Limb (tissue), 2 donors: Measurements from ENCODE around the gene CORO1A.
"Not testable (repeated sequence)": the region's sequence is repeated elsewhere in the genome, so short reads cannot be mapped to it uniquely, and the experiment has no call there.

Experiments
- DNase-seq, 2 donors: peaks; one replicate each; pipeline ENCODE4 v3.0.0-alpha.2; 2016; ENCODE audit errors: extremely low spot score in 2 of 2

CORO1A gene

DNA sequence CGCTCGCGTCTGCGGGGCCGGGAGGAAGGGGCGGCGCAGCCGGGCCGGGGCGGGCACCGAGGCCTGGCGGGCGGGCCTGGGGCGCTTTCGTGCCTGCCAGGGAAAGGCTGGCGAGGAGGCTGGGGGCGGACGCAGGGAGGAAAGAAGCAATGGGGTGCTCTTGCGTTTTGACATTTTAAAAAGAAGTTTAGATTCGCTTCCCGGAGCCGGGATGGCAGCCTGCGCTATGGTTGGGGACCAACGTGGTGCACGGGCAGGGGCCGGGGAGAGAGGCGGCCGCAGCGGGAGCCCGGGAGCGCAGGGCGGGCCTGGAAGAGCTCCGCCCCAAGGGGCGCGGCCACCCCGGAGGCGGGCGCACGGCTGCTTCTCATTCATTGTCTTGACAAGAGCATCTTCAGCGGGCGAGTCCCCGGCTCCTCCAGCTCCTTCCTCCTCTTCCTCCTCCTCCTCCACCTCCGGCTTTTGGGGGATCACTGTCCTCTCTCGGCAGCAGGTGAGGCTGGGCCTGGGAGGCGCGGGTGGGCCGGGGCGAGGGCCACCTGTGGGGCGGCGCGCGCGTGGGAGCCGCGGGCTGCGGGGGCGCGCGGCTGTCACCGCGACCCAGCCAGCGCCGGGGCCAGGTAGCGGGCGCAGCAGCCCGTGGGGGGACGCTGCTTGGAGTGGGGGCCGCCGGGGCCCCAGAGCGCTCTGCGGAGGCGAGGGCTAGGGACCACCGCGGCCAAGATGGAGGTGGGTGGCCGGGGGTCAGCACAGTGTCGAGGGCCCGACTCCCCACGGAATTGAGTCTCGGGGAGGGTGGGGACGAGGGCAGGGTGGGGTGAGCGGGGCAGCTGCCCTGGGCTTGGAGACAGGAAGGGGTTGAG, at the start of gene CORO1A:
Gene CORO1A (plus strand): TSS at position 370 of the 863 bp plus-strand sequence. CDS start 1,608 bp downstream, outside the sequence.
- peak; percentile 76 to 87 for DNase-seq

DNA sequence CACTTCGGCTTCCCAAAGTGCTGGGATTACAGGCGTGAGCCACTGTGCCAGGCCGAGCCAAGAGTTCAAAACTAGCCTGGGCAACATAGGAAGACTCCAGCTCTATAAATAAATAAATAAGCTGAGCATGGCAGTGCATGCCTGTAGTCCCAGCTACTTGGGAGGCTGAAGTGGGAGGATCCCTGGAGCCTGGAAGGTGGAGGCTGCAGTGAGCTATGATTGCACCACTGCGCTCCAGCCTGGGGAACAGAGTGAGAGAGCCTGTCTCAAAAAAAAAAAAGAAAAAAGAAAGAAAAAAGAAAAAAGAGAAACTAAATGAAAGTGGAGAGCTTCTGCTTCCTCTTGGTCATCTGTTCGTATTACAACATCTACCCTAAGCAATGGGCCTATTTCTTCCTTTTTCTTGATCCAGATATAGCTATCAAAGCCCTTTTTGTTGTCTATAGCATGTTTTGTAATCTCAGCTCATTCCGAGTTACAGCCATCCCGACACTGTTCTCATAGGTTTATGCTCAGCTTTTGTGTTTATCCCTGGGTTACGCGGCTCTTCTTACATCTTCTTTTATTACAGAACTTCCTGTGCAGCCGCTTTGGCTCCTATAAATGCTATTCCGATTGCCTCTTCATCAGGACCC, 46.3 kb upstream of the CORO1A start:
- DNase-seq = no peak

DNA sequence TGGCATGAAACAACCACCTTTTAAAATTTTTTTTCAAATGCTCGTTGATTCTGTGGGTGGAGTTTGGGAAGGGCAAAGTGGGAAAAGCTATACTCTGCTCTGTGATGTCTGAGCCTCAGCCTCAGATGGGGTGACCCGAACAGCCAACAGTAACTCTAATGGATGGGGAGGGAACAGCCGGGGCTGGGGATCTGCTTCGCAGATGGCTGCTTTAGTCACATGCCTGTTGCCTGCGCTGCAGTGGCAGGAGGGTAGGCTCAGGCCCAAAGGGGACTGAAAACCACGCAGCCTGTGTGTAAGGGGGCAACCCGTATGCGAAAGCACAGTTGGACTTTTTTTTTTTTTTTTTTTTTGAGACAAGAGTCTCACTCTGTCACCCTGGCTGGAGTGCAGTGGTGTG, 45.5 kb upstream of the CORO1A start:
- no peak for DNase-seq

DNA sequence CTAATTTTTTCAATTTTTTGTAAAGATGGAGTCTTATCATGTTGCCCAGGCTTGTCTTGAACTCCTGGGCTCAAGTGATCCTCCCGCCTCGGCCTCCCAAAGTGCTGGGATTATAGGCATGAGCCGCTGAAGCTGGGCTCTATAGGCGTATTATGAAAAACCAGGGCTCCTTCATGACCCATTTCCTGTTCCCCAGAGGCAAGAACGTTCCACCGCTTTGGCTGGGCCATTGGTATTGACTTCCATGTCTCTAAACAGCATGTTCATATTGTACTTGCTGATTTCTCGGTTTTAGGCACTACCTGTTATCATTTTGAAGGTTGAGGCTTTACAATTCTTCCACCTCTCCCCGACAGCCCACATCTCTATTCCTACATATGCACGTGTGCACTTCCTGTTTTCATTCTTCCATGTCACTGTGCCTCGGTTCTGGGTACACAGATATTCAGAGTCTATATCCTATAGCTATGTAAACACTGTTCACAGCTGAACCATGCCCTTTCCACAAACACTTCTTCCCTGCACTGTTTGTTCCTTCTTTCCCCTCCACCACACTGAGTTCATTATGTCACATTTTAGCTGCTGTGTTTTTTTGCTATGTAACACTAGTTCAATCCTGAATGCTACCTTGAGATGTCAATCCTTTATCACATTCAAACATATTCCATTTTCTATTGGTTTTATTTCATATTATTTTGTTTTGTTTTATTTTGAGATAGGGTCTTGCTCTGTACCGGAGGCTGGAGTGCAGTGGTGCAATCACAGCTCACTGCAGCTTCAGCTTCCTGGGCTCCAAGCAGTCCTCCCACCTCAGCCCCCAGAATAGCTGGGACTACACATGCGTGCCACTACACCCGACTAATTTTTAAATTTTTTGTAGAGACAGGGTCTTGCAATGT, 43.6 kb upstream of the CORO1A start:
- no peak for DNase-seq

DNA sequence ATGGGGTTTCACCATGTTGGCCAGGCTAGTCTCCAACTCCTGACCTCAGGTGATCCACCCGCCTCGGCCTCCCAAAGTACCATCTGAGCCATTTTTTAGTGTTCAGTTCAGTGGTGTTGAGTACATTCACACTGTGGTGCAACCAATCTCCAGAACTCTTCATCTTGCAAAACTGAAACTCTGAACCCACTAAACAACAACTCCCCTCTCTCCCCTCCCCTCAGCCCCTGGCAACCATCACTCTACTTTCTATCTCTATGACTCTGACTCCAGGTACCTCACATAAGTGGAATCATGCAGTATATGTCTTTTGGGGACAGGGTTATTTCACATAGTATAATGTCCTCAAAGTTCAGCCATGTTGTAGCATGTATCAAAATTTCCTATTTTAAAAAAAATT, 41.7 kb upstream of the CORO1A start:
- no peak for DNase-seq

DNA sequence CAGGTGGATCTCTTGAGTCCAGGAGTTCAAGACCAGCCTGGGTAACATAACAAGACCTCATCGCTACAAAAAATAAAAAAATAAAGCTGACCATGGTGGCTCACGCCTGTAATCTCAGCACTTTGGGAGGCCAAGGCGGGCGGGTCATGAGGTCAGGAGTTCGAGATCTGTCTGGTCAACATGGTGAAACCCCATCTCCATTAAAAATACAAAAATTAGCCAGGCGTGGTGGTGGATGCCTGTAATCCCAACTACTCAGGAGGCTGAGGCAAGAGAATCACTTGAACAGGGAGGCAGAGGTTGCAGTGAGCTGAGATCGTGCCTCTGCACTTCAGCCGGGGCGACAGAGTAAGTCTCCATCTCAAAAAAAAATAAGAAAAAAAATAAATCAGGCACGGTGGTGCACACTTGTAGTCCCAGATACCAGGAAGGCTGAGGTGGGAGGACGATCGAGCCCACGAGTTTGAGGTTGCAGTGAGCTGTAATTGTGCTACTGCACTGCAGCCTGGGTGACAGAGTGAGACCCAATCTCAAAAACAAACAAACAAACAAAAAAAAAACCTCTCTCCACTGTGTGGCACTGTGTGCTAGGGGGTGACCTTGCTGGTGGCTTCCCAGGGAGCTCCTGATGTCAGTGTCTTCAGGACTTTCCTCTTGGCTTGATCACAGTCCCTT, 40.6 kb upstream of the CORO1A start:
- no peak for DNase-seq

DNA sequence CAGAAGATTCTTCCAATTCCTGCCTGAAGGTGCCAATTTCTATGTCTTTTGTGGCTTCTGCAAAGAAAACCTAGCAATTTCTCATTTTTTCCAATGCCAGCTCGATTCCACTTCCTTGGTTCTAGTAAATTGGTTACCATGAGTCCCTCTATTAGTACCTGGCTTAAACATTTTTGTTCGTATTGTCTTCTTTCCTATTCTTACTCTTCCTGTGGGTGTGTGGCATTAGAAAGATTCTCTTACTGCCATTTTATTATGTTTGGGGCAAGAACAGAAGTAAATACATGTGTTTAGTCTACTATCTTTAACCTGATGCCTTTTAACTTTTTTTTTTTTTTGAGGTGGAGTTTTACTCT, 40.1 kb upstream of the CORO1A start:
- no peak for DNase-seq

DNA sequence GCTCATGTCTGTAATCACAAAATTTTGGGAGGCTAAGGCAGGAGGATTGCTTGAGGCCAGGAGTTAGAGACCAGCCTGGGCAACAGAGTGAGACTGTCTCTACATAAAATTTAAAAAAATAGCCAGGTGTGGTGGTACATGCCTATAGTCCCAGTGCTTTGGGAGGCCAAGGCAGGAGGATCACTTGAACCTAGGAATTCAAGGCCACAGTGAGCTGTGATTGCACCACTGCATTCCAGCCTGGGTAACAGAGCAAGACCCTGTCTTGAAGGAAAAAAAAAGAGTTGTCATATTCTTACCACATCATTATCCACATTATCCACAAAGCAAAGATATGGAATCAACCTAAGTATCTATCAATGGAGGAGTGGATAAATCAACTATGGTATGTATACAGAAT, 39.4 kb upstream of the CORO1A start:
- DNase-seq = no peak

DNA sequence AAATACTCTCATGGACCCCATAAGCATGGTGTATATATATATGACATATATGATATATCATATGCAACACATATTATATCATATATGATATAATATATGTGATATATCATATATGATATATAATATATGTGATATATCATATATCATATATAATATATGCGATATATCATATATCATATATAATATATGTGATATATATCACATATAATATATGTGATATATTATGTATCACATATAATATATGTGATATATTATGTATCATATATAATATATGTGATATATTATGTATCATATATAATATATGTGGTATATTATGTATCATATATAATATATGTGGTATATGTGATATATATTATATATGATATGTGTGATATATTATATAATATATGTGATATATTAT, 38.5 kb upstream of the CORO1A start:
- DNase-seq = no peak

DNA sequence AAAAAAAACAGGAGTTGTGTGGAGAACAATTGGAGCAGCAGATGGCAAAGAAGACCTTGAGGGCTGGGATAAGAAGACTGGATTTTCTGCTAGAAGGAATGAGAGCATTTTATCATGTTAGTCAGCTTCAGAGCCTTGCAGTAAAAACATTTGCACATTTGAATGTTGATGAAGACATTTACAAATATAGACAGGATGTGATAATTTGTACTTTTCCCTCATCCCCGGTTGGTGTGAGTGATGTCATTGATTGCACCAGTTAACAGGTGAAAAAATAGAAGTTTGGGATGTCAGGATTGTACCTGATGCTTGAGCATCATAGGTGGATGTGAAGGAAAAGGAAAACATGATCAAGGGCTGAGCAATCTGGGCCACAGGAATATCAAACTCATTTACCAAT, 37.7 kb upstream of the CORO1A start:
- no peak for DNase-seq

DNA sequence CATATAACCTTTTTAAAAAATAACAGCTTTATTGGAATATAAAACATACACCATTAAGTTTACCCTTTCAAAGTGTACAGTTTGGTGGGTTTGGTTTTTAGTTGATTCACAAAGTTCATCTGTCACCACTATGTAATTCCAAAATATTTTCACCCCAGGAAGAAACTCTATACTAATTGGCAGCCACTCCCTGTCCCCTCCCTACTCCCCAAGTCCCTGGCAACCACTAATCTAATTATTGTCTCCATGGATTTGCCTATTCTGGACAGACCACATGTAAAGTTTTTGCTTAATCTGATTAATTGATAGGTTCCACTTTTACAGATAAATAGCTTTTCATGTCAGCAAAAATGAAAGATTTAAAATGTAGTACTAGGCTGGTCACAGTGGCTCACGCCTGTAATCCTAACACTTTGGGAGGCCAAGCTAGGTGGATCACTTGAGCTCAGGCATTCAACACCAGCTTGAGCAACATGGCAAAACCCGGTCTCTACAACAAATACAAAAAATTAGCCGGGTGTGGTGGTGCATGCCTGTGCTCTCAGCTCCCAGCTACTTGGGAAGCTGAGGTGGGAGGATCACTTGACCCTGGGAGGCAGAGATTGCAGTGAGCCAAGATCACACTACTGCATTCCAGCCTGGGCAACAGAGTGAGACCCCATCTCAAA, 35.4 kb upstream of the CORO1A start:
- no peak for DNase-seq

DNA sequence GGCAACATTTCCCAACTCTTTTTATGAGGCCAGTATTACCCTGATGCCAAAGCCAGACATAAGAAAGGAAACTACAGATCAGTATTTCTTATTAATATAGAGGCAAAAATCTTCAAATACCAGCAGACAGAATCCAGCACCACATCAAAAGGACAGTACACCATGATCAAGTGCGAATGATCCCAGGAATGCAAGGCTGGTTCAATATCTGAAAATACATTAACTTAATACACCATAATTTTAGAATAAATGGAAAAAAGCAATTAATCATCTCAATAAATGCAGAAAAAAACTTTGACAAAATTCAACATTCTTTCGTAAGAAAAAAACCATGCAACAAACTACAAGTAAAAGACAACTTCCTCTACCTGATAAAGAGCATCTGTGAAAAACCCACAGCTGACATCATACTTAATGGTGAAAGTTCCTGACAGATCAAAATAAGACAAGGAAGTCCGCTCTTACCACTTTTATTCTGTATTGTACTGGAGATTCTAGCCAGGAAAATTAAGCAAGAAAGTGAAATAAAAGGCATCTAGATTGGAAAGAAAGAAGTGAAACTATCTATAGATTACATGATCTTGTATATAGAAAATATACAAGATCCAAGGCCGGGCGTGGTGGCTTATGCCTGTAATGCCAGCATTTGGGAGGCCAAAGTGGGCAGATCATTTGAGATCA, 34.0 kb upstream of the CORO1A start:
- no peak for DNase-seq

DNA sequence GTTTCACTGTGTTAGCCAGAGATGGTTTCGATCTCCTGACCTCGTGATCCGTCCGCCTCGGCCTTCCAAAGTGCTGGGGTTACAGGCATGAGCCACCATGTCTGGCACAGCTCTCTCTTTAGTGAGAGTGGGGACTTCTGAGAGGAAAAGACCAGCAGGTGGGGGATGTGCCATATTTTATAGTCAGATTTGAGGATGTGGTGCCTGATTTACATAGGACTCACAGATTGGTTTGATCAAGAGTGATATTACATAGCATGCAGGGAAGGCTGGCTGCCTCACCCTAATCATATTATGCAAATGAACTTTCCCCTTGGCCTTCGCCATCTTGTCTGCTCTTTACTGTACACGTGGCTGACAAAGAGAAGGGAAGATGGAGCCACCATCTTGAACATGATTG, 32.3 kb upstream of the CORO1A start:
- DNase-seq = no peak

DNA sequence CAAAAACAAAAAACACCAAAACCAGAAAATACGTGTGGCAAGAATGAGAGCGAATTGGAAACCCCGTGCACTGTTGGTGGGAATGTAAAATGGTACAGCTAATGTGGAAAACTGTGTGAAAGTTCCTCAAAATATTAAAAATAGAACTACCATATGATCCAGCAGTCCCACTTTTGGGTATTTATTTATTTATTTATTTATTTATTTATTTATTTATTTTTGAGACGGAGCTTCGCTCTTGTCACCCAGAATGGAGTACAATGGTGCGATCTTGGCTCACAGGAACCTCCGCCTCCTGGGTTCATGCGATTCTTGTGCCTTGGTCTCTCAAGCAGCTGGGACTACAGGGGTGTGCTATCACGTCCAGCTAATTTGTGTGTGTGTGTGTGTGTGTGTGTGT, 30.9 kb upstream of the CORO1A start:
- DNase-seq = no peak

DNA sequence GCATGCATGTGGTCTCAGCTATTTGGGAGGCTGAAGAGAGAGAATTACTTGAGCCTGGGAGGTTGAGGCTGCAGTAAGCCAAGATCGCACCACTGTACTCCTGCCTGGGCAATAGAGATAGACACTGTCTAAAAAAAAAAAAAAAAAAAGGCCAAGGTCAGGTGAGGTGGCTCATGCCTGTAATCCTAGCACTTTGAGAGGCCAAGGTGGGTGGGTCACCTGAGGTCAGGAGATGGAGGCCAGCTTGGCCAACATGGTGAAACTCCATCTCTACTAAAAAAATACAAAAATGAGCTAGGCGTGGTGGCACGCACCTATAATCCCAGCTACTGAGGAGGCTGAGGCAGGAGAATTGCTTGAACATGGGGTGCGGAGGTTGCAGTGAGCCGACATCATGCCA, 28.2 kb upstream of the CORO1A start:
- DNase-seq = no peak

DNA sequence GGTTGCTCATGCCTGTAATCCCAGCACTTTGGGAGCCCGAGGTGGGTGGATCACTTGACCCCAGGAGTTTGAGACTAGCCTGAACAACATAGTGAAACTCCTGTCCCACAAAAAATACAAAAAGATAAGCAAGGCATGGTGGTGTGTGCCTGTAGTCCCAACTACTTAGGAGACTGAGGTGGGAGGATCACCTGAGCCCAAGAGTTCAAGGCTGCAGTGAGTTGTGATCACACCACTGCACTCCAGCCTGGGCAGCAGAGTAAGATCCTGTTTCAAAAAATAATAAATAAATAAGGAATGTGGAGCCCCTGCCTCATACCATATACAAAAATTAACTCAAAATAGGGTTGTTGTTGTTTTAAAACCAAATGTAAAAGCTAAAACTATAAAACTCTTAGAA, 26.2 kb upstream of the CORO1A start:
- DNase-seq = no peak

DNA sequence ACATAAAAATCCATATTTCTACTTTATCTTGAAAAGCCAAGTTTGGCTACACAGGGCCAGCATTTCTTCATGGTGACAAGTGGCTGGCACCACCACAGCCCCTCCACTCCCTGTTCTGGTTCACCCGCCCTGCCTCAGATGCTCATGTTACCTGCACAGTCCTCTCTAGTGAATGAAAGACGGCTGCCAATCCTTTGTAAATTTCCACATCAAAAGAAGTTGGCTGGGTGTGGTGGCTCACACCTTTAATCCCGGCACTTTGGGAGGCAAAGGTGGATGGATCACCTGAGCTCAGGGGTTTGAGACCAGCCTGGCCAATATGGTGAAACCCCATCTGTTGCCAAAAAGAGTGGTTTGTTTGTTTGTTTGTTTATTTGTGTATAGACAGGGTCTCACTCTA, 19.9 kb upstream of the CORO1A start:
- no peak for DNase-seq

DNA sequence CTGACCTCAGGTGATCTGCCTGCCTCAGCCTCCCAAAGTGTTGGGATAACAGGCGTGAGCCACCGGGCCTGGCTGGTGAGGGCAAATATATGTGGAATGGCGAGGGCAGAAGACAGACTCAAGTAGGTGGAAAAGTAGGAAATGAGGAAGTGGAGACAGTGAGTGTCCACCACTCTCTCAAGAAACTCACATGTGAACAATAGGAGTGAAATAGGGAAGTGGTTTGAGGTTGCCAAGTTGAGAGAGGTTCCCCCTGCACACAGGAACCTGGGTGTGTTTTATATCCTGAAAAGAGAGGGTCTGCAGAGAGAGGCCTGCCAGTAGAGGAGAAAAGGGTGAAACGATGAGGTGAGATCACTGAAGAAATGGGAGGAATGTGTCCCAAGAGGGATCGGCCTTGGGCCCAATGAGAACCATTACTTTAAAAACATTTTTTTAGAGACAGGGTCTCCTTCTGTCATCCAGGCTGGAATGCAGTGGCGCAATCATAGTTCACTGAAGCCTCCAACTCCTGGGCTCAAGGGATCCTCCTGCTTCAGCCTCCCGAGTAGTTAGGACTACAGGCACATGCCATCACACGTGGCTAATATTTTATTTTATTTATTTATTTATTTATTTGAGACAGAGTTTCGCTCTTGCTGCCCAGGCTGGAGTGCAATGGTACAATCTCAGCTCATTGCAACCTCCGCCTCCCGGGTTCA, 17.1 kb upstream of the CORO1A start:
- no peak for DNase-seq

DNA sequence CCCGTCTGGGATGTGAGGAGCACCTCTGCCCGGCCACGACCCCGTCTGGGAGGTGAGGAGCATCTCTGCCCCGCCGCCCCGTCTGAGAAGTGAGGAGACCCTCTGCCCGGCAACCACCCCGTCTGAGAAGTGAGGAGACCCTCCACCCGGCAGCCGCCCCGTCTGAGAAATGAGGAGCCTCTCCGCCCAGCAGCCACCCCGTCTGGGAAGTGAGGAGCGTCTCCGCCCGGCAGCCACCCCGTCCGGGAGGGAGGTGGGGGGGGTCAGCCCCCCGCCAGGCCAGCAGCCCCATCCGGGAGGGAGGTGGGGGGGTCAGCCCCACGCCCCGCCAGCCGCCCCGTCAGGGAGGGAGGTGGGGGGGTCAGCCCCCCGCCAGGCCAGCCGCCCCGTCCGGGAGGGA, 14.7 kb upstream of the CORO1A start:
- not testable (repeated sequence) for DNase-seq

DNA sequence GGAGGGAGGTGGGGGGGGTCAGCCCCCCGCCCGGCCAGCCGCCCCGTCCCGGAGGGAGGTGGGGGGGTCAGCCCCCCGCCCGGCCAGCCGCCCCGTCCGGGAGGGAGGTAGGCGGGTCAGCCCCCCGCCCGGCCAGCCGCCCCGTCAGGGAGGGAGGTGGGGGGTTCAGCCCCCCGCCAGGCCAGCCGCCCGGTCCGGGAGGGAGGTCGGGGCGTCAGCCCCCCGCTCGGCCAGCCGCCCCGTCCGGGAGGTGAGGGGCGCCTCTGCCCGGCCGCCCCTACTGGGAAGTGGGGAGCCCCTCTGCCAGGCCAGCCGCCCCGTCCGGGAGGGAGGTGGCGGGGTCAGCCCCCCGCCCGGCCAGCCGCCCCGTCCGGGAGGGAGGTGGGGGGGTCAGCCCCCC, 14.0 kb upstream of the CORO1A start:
- not testable (repeated sequence) for DNase-seq
